ENCODE results near the gene GABARAPL2.
"Not testable (repeated sequence)": the region's sequence is repeated elsewhere in the genome, so short reads cannot be mapped to it uniquely, and the experiment has no call there.

GABARAPL2 gene

DNA sequence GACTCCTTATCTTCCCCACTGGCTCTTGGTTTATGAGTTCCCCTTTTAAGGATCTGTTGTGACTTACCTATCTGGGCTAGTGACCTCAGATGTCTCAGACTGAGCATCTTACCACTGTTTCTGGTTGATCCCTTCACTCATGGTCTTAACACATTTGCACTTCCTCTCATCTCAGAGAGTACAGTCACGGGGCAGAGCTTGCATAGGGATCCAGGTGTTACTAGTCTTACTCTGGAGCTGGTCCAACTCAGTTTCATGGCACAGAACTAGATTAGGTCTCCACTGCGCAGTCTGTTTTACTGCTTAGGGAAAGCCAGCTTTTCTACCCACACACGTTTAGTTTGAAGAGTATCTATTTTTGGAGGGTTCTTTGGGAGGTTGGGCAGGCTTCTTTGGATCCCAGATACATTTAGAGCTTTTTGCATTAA, 10.2 kb downstream of the GABARAPL2 start:
- Histone ChIP-seq H3K27ac (no peak overlapping the region), H3K9ac (ENCODE audit: insufficient read length) (no peak overlapping the region), H3K36me3 (ENCODE audit: insufficient read depth, low read length) (peaks cover 7% of the 10 kb centered on the region), H3K9me3 (ENCODE audit: low read depth, low read length) (no peaks in the 10 kb centered on the region), H3K4me3 (no peak overlapping the region)
- TF ChIP-seq EZH2 (IDR thresholded peaks at IDR 0.05) = no peak
- TF ChIP-seq FOXP2 (optimal IDR thresholded peaks at IDR 0.05; ENCODE audit: control extremely low read depth, extremely low read length, insufficient read depth) = no peak
- TF ChIP-seq POLR2AphosphoS5 (IDR thresholded peaks at IDR 0.05; ENCODE audit: borderline replicate concordance, low read depth, low read length) = no peak
- no peak for DNase-seq (ENCODE audit: low read depth, low spot score)

DNA sequence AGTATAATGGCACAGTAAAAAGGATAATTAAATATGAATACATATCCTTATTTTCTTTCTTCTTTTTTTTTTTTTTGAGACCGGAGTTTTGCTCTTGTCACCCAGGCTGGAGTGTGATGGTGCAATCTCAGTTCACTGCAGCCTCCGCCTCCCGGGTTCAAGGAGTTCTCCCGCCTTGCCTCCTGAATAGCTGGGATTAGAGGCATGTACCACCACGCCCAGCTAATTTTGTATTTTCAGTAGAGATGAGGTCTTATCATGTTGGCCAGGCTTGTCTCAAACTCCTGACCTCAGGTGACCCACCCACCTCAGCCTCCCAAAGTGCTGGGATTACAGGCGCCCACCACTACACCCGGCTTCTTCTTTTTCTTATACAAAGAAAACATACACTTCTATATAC, 12.0 kb downstream of the GABARAPL2 start:
- H3K36me3 ChIP-seq (ENCODE audit: insufficient read depth, low read length) = peaks cover 7% of the 10 kb centered on the region
- no peak for TF ChIP-seq POLR2AphosphoS5 (IDR thresholded peaks at IDR 0.05; ENCODE audit: borderline replicate concordance, low read depth, low read length)
- TF ChIP-seq FOXP2 (optimal IDR thresholded peaks at IDR 0.05; ENCODE audit: control extremely low read depth, extremely low read length, insufficient read depth) = no peak
- H3K9me3 ChIP-seq (ENCODE audit: low read depth, low read length) = no peaks in the 10 kb centered on the region
- H3K27ac ChIP-seq = no peak overlapping the region
- no peak overlapping the region for H3K4me3 ChIP-seq
- H3K9ac ChIP-seq (ENCODE audit: insufficient read length) = no peak overlapping the region
- no peak for DNase-seq (ENCODE audit: low read depth, low spot score)

DNA sequence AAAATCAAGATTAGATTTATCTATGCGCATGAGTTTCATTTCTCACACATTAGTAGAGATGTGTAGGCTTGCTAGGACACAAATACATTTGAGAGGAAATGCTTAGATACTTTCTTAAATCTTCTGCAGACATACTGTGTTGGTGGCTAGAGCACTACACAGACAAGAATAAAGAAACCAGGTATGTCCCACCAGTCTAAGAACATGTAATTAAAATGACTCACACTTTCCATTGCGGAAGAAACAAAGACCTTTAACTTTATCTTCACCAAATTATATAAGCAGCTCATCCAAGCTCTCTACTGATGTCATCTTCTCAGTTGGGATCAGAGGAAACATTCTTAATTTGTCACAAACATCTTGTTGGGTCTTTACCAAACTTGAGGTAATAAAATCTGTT, 12.5 kb downstream of the GABARAPL2 start:
- peaks cover 7% of the 10 kb centered on the region for H3K36me3 ChIP-seq (ENCODE audit: insufficient read depth, low read length)
- no peak for DNase-seq (ENCODE audit: low read depth, low spot score)
- H3K9ac ChIP-seq (ENCODE audit: insufficient read length) = no peak overlapping the region
- TF ChIP-seq EZH2 (IDR thresholded peaks at IDR 0.05) = no peak
- no peak for TF ChIP-seq FOXP2 (optimal IDR thresholded peaks at IDR 0.05; ENCODE audit: control extremely low read depth, extremely low read length, insufficient read depth)
- TF ChIP-seq POLR2AphosphoS5 (IDR thresholded peaks at IDR 0.05; ENCODE audit: borderline replicate concordance, low read depth, low read length) = no peak
- no peak overlapping the region for H3K27ac ChIP-seq
- H3K4me3 ChIP-seq = no peak overlapping the region
- no peaks in the 10 kb centered on the region for H3K9me3 ChIP-seq (ENCODE audit: low read depth, low read length)

DNA sequence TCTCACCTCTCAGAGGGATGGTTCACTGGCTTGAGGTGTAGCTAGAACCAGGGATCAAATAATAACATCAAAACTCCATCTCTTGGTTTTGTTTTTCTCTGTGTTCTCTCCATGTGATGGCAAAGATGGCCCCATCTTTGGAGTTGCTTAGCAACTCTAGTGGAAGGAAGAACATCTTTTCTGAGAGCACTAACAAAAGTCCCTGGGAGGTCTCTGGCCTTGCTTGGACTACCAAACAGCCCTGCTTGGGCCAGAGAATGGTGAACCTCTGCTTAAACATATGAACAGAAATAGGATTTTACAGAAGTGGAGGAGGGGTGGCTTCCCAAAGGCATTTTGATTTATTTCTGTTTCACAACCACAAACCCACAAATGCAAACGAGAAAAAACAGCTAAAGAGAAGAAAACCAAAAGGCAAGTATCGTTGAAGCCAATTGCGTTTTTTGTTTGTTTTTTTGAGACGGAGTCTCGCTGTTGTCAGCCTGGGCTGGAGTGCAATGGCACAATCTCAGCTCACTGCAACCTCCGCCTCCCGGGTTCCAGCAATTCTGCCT, 13.2 kb downstream of the GABARAPL2 start:
- Histone ChIP-seq H3K4me3 (no peak overlapping the region), H3K27ac (no peak overlapping the region), H3K9me3 (ENCODE audit: low read depth, low read length) (no peaks in the 10 kb centered on the region), H3K36me3 (ENCODE audit: insufficient read depth, low read length) (peaks cover 7% of the 10 kb centered on the region), H3K9ac (ENCODE audit: insufficient read length) (no peak overlapping the region)
- DNase-seq (ENCODE audit: low read depth, low spot score) = no peak
- TF ChIP-seq FOXP2 (optimal IDR thresholded peaks at IDR 0.05; ENCODE audit: control extremely low read depth, extremely low read length, insufficient read depth) = no peak
- no peak for TF ChIP-seq POLR2AphosphoS5 (IDR thresholded peaks at IDR 0.05; ENCODE audit: borderline replicate concordance, low read depth, low read length)
- TF ChIP-seq EZH2 (IDR thresholded peaks at IDR 0.05) = no peak

DNA sequence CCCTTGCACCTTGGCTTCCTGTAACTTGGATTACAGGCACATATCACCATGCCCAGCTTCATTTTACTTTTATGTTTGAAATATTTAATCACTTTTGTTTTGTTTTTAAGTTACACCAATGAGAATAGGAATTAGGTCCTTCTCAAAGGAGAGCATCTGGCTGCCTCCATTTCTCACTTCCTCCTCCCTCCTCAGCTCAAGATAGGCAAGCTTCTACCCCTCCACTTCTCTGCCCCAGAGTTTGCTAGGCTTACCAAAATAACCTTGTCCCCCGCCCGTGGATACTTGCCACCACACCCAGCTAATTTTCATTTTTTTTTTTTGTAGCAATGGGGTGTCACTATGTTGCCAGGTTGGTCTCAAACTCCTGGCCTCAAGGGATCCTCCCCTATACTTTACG, 17.9 kb downstream of the GABARAPL2 start:
- no peak overlapping the region for H3K27ac ChIP-seq
- TF ChIP-seq POLR2AphosphoS5 (IDR thresholded peaks at IDR 0.05; ENCODE audit: borderline replicate concordance, low read depth, low read length) (no peak), EZH2 (IDR thresholded peaks at IDR 0.05) (no peak), FOXP2 (optimal IDR thresholded peaks at IDR 0.05; ENCODE audit: control extremely low read depth, extremely low read length, insufficient read depth) (no peak)
- no peak for DNase-seq (ENCODE audit: low read depth, low spot score)

DNA sequence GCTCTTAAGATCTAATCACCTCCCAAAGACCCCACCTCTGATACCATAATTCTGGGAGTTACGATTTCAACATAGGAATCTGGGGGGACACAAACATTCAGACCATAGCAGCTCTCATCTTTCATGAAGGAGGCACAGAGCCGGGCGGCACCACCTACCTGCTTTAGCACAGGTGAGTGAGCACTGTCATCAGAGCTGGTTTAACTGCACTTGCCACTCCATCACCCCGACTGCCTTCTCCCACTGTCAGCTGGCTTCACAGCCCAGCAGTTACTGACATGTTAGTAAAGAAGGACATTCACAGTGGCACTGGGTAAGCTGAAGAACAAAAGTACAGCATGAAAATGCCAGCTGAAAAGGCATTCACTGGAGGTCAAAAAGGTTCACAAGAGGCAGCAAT, 22.5 kb downstream of the GABARAPL2 start:
- Histone ChIP-seq H3K9me3 (ENCODE audit: low read depth, low read length) (no peaks in the 10 kb centered on the region), H3K27ac (no peak overlapping the region), H3K36me3 (ENCODE audit: insufficient read depth, low read length) (no peaks in the 10 kb centered on the region), H3K9ac (ENCODE audit: insufficient read length) (no peak overlapping the region), H3K4me3 (no peak overlapping the region)
- TF ChIP-seq FOXP2 (optimal IDR thresholded peaks at IDR 0.05; ENCODE audit: control extremely low read depth, extremely low read length, insufficient read depth) (no peak), EZH2 (IDR thresholded peaks at IDR 0.05) (no peak), POLR2AphosphoS5 (IDR thresholded peaks at IDR 0.05; ENCODE audit: borderline replicate concordance, low read depth, low read length) (no peak)
- DNase-seq (ENCODE audit: low read depth, low spot score) = no peak

More for the DNA sequence above, 17.9 kb downstream of the GABARAPL2 start:
- Histone ChIP-seq H3K9me3 (ENCODE audit: low read depth, low read length) (no peaks in the 10 kb centered on the region), H3K36me3 (ENCODE audit: insufficient read depth, low read length) (no peaks in the 10 kb centered on the region), H3K9ac (ENCODE audit: insufficient read length) (no peak overlapping the region), H3K4me3 (no peak overlapping the region)

DNA sequence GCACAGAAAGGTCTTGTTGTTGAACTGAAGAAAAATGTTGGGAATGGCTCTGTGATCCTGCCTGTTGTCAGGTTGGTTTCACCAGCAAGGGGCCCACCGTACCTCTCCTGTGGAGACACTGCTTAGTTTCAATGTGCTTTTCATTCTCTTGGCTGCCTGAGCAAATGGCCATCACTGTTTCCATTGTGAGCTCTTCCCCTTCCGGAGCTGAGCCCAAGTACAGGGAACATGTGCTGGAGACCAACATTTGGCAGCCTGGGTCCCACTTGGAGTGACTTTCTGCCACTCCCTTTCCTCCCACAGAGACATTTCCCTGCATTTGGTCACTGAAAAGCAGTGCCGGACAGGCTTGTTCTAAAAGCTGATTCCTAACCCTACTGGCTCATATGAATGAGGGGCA, 23.1 kb downstream of the GABARAPL2 start:
- H3K36me3 ChIP-seq (ENCODE audit: insufficient read depth, low read length) = no peaks in the 10 kb centered on the region
- TF ChIP-seq FOXP2 (optimal IDR thresholded peaks at IDR 0.05; ENCODE audit: control extremely low read depth, extremely low read length, insufficient read depth) (no peak), EZH2 (IDR thresholded peaks at IDR 0.05) (no peak), POLR2AphosphoS5 (IDR thresholded peaks at IDR 0.05; ENCODE audit: borderline replicate concordance, low read depth, low read length) (no peak)
- no peak overlapping the region for H3K4me3 ChIP-seq
- no peaks in the 10 kb centered on the region for H3K9me3 ChIP-seq (ENCODE audit: low read depth, low read length)
- DNase-seq (ENCODE audit: low read depth, low spot score) = no peak
- H3K27ac ChIP-seq = no peak overlapping the region
- no peak overlapping the region for H3K9ac ChIP-seq (ENCODE audit: insufficient read length)

DNA sequence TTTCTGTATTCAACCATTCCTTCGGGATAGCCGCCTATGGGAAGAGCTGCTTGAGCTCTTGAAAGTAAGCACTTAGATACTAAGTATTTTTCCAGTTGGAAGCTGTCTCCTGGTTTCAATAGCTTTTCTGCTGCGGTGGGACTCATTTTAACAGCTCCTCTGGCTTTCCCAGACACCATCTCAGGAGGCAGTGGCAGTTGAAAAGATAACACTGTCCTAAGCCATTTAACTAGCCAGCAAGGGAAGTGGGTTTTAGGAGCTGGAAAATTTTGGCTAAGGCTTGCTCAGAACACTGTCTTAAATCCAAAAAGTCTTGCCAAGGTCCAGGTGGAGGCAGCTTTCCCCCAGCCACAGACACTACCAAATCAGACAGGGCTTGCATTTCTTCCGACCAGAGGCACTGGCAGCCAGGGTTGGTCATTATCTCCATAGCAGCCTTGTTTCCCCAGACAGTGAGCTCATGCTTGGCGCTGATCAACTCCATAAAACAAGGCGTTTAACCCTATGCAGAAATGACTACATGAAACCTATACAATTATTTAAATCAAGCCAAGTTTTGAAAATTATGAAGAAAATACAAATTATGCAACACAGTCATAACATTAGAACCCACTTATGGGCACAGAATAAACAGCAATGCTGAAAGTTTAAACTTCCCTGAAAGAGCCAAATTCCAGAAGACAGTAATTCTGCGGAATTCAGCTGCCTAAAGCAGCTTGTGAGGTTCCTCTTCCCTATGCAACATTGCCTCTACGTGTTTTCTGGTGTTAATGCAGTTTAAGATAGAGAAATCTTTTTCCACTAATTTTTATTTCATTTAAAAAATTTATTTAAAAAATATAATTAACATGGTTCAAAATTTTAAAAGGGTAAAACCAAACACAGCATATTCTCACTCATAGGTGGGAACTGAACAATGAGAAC, 25.0 kb downstream of the GABARAPL2 start:
- no peak for DNase-seq (ENCODE audit: low read depth, low spot score)

DNA sequence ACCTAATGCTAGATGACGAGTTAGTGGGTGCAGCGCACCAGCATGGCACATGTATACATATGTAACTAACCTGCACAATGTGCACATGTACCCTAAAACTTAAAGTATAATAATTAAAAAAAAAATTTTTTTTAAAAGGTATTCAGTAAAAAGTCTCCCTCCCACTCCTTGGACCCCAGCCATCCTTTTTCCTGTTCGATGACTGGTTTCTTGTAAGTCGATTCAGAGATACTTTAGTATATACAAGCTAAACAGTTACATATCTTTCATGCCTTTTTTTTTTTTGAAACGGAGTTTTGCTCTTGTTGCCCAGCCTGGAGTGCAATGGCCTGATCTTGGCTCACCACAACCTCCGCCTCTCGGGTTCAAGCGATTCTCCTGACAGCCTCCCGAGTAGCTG, 25.7 kb downstream of the GABARAPL2 start:
- not testable (repeated sequence) for H3K27ac ChIP-seq; H3K36me3 ChIP-seq (ENCODE audit: insufficient read depth, low read length); H3K9ac ChIP-seq (ENCODE audit: insufficient read length); H3K4me3 ChIP-seq; H3K9me3 ChIP-seq (ENCODE audit: low read depth, low read length); DNase-seq (ENCODE audit: low read depth, low spot score)

More for the DNA sequence above, 25.0 kb downstream of the GABARAPL2 start:
- H3K4me3 ChIP-seq = no peak overlapping the region
- H3K27ac ChIP-seq = no peak overlapping the region
- H3K9ac ChIP-seq (ENCODE audit: insufficient read length) = no peak overlapping the region
- no peaks in the 10 kb centered on the region for H3K9me3 ChIP-seq (ENCODE audit: low read depth, low read length)
- no peaks in the 10 kb centered on the region for H3K36me3 ChIP-seq (ENCODE audit: insufficient read depth, low read length)
- TF ChIP-seq FOXP2 (optimal IDR thresholded peaks at IDR 0.05; ENCODE audit: control extremely low read depth, extremely low read length, insufficient read depth) (no peak), EZH2 (IDR thresholded peaks at IDR 0.05) (no peak), POLR2AphosphoS5 (IDR thresholded peaks at IDR 0.05; ENCODE audit: borderline replicate concordance, low read depth, low read length) (no peak)

Measured in SK-N-MC (cell line).